Natural killer cell (primary cell): Measurements from ENCODE around the gene FAM187B. TPM values are rescaled to one million over a fixed set of nuclear protein-coding genes. Genes with fewer than 3 reads are reported as not detected.
A peak's percentile ranks its signal among the peaks of the same experiment; 100 is the strongest.

ENCODE experiments used
- ATAC-seq, 3 donors: fragments of 150-1000 bp in 2 of 3; fragments of 200-7000 bp in 1 of 3; cut with Tn5 transposase; 1 replicate in 1 of 3; 2 replicates in 2 of 3; pipeline ENCODE4 v1.10.0; 2021; ENCODE audit warnings: mild to moderate bottlenecking in 2 of 3, moderate library complexity in 2 of 3
- DNase-seq, 2 donors: peaks; one replicate each; pipeline versions ENCODE4 v3.0.0 to v3.0.0-alpha.2; 2013 to 2021; ENCODE audit warnings: mixed read lengths in 1 of 2
- H3K27ac ChIP-seq: one replicate; pipeline ENCODE4 v1.5.1; 2013; ENCODE audit warnings: mild to moderate bottlenecking, low read length
- H3K27me3 ChIP-seq: one replicate; pipeline ENCODE4 v1.6.1; 2013; ENCODE audit warnings: low read length; ENCODE audit not compliant: control insufficient read depth, insufficient read depth
- H3K36me3 ChIP-seq: one replicate; pipeline ENCODE4 v1.6.1; 2013; ENCODE audit warnings: low read length; ENCODE audit not compliant: control insufficient read depth, insufficient read depth
- H3K4me1 ChIP-seq: one replicate; pipeline ENCODE4 v1.6.1; 2013; ENCODE audit warnings: low read length; ENCODE audit not compliant: control insufficient read depth, insufficient read depth
- H3K4me3 ChIP-seq: one replicate; pipeline ENCODE4 v1.5.1; 2013; ENCODE audit warnings: low read length
- H3K9me3 ChIP-seq: one replicate; pipeline ENCODE4 v1.6.1; 2013; ENCODE audit warnings: low read length; ENCODE audit not compliant: control insufficient read depth, insufficient read depth
- H3K27ac Mint-ChIP-seq, 2 donors: one replicate each; pipeline ENCODE4 v1.8.0; 2022; ENCODE audit warnings: mild to moderate bottlenecking in 2 of 2, mixed read lengths in 2 of 2, moderate library complexity in 1 of 2
- H3K27me3 Mint-ChIP-seq, 2 donors: one replicate each; pipeline ENCODE4 v1.8.0; 2022; ENCODE audit warnings: low read depth in 2 of 2, mixed read lengths in 2 of 2
- H3K36me3 Mint-ChIP-seq: one replicate; pipeline ENCODE4 v1.8.0; 2022; ENCODE audit warnings: mixed read lengths
- H3K4me1 Mint-ChIP-seq, 2 donors: one replicate each; pipeline ENCODE4 v1.8.0; 2022; ENCODE audit warnings: mixed read lengths in 2 of 2
- H3K4me3 Mint-ChIP-seq: one replicate; pipeline ENCODE4 v1.8.0; 2022; ENCODE audit warnings: mild to moderate bottlenecking, moderate library complexity, mixed read lengths
- H3K9me3 Mint-ChIP-seq, 2 donors: one replicate each; pipeline ENCODE4 v1.8.0; 2022; ENCODE audit warnings: mixed read lengths in 2 of 2
- CTCF ChIP-seq: fragments of 200-600 bp; IDR thresholded peaks from one replicate; pipeline ENCODE4 v1.8.0; 2022; ENCODE audit warnings: antibody characterized with exemption
- WGBS: methylation state at CpG from one replicate; pipeline ENCODE4 v1.1.7; 2013; ENCODE audit warnings: missing lambda C conversion rate; ENCODE audit not compliant: insufficient coverage; 5-methylcytosine and 5-hydroxymethylcytosine counted together
- intact Hi-C: fragments of 100-400 bp; cut with micrococcal nuclease; formaldehyde crosslinking; loops from one replicate; pipeline ENCODE4 v1.14.2; 2022
- total RNA-seq, 4 donors: library from RNA; stranded (reverse); fragments of 120-200 nt in 1 of 4; gene quantifications; one replicate each; pipeline versions ENCODE4 v1.2.3 to v1.2.4, GENCODE V29; 2013 to 2022

The FAM187B gene
- total RNA-seq, 3 donors from 2014 or later (not counting 1 experiment from before 2014, with no cell fraction given): not detected

GRCh38 chr19:35184884-35185283 lies 43.7 kb downstream of the FAM187B start:
- no peaks in the 10 kb centered on the region for H3K36me3 Mint-ChIP-seq

GRCh38 chr19:35184267-35184666 lies 44.3 kb downstream of the FAM187B start:
- H3K4me3 ChIP-seq: no peak overlapping the region
- H3K27me3 Mint-ChIP-seq: no peaks in the 10 kb centered on the region
- WGBS: no CpG with 5 or more reads among the region's 1 CpG
- H3K4me3 Mint-ChIP-seq: no peak overlapping the region
- H3K36me3 ChIP-seq: no peaks in the 10 kb centered on the region
- H3K36me3 Mint-ChIP-seq: no peaks in the 10 kb centered on the region
- ATAC-seq: no peak
- intact Hi-C loops: no loop called here
- H3K4me1 ChIP-seq: no peaks in the 10 kb centered on the region
- H3K9me3 ChIP-seq: no peaks in the 10 kb centered on the region
- DNase-seq: no peak
- no peaks in the 10 kb centered on the region for H3K27me3 ChIP-seq
- no peaks in the 10 kb centered on the region for H3K9me3 Mint-ChIP-seq
- no peak for TF ChIP-seq CTCF
- no peaks in the 10 kb centered on the region for H3K4me1 Mint-ChIP-seq
- H3K27ac Mint-ChIP-seq: no peak overlapping the region
- no peak overlapping the region for H3K27ac ChIP-seq

More at GRCh38 chr19:35184884-35185283, 43.7 kb downstream of the FAM187B start:
- Histone ChIP-seq H3K9me3 (no peaks in the 10 kb centered on the region), H3K27ac (no peak overlapping the region), H3K27me3 (no peaks in the 10 kb centered on the region), H3K4me1 (no peaks in the 10 kb centered on the region), H3K36me3 (no peaks in the 10 kb centered on the region), H3K4me3 (no peak overlapping the region)
- intact Hi-C loops: no loop called here
- Mint-ChIP-seq H3K4me3 (no peak overlapping the region), H3K27ac (no peak overlapping the region), H3K27me3 (no peaks in the 10 kb centered on the region), H3K9me3 (no peaks in the 10 kb centered on the region), H3K4me1 (no peaks in the 10 kb centered on the region)
- ATAC-seq (no peak), DNase-seq (no peak)
- WGBS: 81% methylated on average over 2 of the region's 2 CpGs
- TF ChIP-seq CTCF: no peak

GRCh38 chr19:35181387-35181786 lies 47.2 kb downstream of the FAM187B start:
- H3K27ac Mint-ChIP-seq: no peak overlapping the region
- Histone ChIP-seq H3K27ac (no peak overlapping the region), H3K36me3 (no peaks in the 10 kb centered on the region), H3K4me3 (no peak overlapping the region), H3K9me3 (no peaks in the 10 kb centered on the region), H3K27me3 (no peaks in the 10 kb centered on the region), H3K4me1 (no peaks in the 10 kb centered on the region)
- H3K9me3 Mint-ChIP-seq: no peaks in the 10 kb centered on the region
- no peak overlapping the region for H3K4me3 Mint-ChIP-seq
- H3K36me3 Mint-ChIP-seq: no peaks in the 10 kb centered on the region
- H3K4me1 Mint-ChIP-seq: no peaks in the 10 kb centered on the region
- WGBS: 94% methylated on average over 1 of the region's 1 CpG
- no peak for TF ChIP-seq CTCF
- no peak for ATAC-seq
- intact Hi-C loops: no loop called here
- H3K27me3 Mint-ChIP-seq: no peaks in the 10 kb centered on the region
- DNase-seq: no peak

- H3K9me3 Mint-ChIP-seq: no peaks in the 10 kb centered on the region
- Histone ChIP-seq H3K4me1 (no peaks in the 10 kb centered on the region), H3K27me3 (no peaks in the 10 kb centered on the region), H3K4me3 (no peak overlapping the region), H3K9me3 (no peaks in the 10 kb centered on the region), H3K27ac (no peak overlapping the region), H3K36me3 (no peaks in the 10 kb centered on the region)
- no peak overlapping the region for H3K27ac Mint-ChIP-seq
- intact Hi-C loops: no loop called here
- no peak for TF ChIP-seq CTCF
- H3K36me3 Mint-ChIP-seq: no peaks in the 10 kb centered on the region
- WGBS: 39% methylated on average over 3 of the region's 3 CpGs
- ATAC-seq (no peak), DNase-seq (peak in 1 of 2 donors; percentile 42)
- no peaks in the 10 kb centered on the region for H3K27me3 Mint-ChIP-seq
- peaks cover 4% of the 10 kb centered on the region in 2 donors for H3K4me1 Mint-ChIP-seq
- no peak overlapping the region for H3K4me3 Mint-ChIP-seq
Observed at GRCh38 chr19:35179830-35180229, 48.7 kb downstream of the FAM187B start.
